ENCODE measurements around the gene EFL1.
"Not testable (repeated sequence)": the region's sequence is repeated elsewhere in the genome, so short reads cannot be mapped to it uniquely, and the experiment has no call there.

Gene EFL1

DNA sequence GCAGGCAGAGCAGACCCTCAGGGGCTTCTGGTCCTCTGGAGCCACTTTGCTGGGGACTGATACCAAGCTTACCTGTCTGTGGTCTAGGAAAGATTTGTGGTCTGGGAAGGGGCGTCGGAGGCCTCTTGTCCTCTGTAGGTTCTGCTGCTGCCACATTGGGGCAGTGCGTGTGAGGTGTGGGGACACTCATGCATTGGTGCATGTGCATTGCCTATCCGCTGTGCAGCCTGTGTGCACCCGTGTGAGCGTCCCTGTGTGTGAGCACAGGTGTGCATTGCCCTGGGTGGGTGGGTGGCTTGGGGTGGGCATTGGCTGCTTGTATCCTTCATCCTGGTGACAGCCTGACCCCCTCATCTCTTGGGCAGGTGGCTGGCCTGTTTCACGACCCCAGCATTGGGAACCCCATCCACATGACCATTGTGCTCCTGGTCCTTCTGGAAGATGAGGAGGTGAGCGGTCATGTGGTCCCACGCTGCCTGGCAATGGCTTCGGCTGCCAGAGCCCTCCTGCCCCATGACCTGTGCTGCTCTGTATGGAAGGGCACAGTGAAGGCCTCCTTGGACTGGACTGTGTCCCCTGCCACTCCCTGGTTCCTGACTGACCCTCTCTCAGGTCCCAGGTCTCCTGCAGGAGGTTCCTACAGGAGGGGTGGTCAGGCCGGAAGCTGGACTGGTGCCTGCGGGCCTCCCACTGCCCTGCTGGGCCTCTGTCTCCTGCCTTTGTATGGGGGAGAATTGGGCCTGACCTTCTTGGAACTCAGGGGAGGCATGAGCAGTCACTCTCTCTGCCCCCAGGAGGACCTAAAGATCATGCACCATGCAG, 41.6 kb upstream of the EFL1 start:
- H3K4me3 ChIP-seq (ENCODE audit: low read depth, low read length), result no peak overlapping the region
- TF ChIP-seq, protein P1, sequence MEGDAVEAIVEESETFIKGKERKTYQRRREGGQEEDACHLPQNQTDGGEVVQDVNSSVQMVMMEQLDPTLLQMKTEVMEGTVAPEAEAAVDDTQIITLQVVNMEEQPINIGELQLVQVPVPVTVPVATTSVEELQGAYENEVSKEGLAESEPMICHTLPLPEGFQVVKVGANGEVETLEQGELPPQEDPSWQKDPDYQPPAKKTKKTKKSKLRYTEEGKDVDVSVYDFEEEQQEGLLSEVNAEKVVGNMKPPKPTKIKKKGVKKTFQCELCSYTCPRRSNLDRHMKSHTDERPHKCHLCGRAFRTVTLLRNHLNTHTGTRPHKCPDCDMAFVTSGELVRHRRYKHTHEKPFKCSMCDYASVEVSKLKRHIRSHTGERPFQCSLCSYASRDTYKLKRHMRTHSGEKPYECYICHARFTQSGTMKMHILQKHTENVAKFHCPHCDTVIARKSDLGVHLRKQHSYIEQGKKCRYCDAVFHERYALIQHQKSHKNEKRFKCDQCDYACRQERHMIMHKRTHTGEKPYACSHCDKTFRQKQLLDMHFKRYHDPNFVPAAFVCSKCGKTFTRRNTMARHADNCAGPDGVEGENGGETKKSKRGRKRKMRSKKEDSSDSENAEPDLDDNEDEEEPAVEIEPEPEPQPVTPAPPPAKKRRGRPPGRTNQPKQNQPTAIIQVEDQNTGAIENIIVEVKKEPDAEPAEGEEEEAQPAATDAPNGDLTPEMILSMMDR (IDR thresholded peaks at IDR 0.05; ENCODE audit: low read depth, low read length, missing control alignments), result no peak
- DNase-seq (ENCODE audit: low read depth), result no peak

DNA sequence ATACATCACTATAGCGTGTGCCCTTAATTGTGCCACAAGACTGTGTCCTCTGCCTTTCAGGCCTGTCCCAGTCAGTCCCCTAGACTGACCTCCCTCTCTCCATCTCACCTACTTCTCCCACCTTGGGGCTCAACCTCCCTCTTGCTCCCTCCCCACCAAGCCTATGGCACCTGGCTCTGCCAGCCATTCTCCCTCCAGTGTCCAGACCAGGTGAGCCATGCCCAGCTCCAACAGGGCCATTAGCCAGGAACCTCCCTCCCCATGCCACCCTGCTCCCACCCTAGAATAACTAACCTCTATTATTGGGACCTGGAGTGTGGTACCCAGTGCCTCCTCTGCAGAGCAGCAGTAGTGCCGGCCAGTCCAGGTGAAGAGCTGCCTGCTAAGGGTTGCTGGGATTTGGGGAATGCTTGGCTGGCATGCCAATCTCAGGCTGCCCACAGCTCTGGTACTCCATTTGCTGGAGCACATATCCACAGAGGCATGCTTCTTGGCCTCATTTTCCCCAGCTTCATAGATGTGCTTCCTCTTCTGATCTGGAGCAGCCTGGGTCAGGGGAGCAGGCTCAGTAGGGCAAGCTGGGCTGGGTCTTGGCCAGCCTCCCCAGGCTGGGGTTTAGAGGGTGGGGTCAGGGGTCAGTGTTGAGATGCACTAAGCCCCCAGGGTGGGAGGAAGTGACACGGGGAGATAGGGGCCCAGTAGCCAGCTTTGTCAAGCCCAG, 38.9 kb upstream of the EFL1 start:
- TF ChIP-seq, protein P1 (IDR thresholded peaks at IDR 0.05; ENCODE audit: low read depth, low read length, missing control alignments), result no peak
- DNase-seq (ENCODE audit: low read depth), result no peak
- no peak overlapping the region for H3K4me3 ChIP-seq (ENCODE audit: low read depth, low read length)

- DNase-seq (ENCODE audit: low read depth), result no peak
- TF ChIP-seq, protein P1 (IDR thresholded peaks at IDR 0.05; ENCODE audit: low read depth, low read length, missing control alignments), result no peak
- no peak overlapping the region for H3K4me3 ChIP-seq (ENCODE audit: low read depth, low read length)
These were observed 38.3 kb upstream of the EFL1 start for GRCh38 chr15:82300883-82301282.

DNA sequence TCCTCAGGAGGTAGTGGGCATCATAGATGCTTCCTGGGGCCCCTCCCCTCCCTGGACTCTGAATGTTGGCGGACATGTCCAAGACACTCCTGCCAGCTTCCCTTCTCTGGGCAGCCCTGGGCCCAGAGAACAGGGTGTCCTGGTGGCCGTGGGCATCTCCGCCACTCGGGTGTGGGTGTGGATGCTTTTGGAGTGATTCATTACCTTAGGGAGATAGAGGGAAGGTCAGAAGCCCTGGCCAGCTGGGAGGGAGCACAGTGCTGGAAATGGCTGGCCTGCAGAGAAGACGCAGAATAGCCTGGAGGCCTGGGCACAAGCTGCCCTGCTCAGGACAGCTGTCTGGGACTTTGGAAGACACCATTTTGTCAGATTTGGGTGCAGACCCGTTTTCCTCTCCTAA, 37.8 kb upstream of the EFL1 start:
- DNase-seq (ENCODE audit: low read depth); H3K4me3 ChIP-seq (ENCODE audit: low read depth, low read length): not testable (repeated sequence)

- H3K4me3 ChIP-seq (ENCODE audit: low read depth, low read length); DNase-seq (ENCODE audit: low read depth): not testable (repeated sequence)
These were observed 37.0 kb upstream of the EFL1 start for GRCh38 chr15:82299511-82299914.

- H3K4me3 ChIP-seq (ENCODE audit: low read depth, low read length), result no peak overlapping the region
- DNase-seq (ENCODE audit: low read depth), result no peak
- TF ChIP-seq, protein P1 (IDR thresholded peaks at IDR 0.05; ENCODE audit: low read depth, low read length, missing control alignments), result no peak
These were observed 36.0 kb upstream of the EFL1 start for GRCh38 chr15:82298520-82298919.

DNA sequence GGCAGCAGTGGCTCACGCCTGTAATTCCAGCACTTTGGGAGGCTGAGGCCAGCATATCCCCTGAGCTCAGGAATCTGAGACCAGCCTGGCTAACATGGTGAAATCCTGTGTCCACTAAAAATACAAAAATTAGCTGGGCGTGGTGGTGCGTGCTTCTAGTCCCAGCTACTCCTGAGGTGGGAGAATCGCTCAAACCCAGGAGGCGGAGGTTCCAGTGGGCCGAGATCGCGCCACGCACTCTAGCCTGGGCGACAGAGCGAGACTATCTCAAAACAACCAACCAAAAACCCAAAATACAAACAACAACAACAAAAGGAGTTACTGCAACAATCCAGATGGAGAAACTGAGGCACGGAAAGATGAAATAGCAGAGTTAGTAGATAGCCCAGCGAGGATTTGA, 35.5 kb upstream of the EFL1 start:
- no peak for DNase-seq (ENCODE audit: low read depth)
- H3K4me3 ChIP-seq (ENCODE audit: low read depth, low read length), result no peak overlapping the region
- TF ChIP-seq, protein P1 (IDR thresholded peaks at IDR 0.05; ENCODE audit: low read depth, low read length, missing control alignments), result no peak

DNA sequence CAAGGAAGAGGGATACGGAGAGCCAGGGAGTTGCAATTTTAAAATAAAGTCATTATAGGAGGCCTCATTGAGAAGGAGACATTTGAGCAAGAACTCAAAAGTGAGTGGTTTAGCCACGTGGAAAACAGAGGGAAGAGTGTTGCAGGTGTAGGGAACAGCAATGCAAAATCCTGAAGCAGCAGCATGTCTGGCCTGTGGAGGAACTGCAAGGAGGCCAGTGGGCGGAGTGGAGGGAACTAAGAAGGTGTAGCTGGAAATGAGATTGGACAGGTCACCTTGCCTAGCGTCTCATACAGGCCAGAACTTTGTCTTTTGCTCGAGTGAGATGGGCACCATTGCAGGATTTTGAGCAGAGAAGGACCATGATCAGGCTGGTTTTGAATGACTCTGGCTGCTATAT, 35.0 kb upstream of the EFL1 start:
- H3K4me3 ChIP-seq (ENCODE audit: low read depth, low read length), result no peak overlapping the region
- no peak for DNase-seq (ENCODE audit: low read depth)
- TF ChIP-seq, protein P1 (IDR thresholded peaks at IDR 0.05; ENCODE audit: low read depth, low read length, missing control alignments), result no peak
